ENCODE data around the gene CNDP1. TPM values are rescaled to one million over a fixed set of nuclear protein-coding genes. Genes with fewer than 3 reads are reported as not detected.

The CNDP1 gene
- total and polyA plus RNA-seq, 2 experiments from 2014 or later, result not detected

- H3K27ac ChIP-seq, result no peak overlapping the region
- no peaks in the 10 kb centered on the region for H3K9me3 ChIP-seq (ENCODE audit: low read depth)
- no peak for DNase-seq (ENCODE audit: low read depth in 1 of 2, low spot score in 1 of 2)
- no peak overlapping the region for H3K4me3 ChIP-seq
- H3K36me3 ChIP-seq, result no peaks in the 10 kb centered on the region
- no peak for TF ChIP-seq CTCF (IDR thresholded peaks at IDR 0.05; ENCODE audit: low read depth, low read length)
- no peaks in the 10 kb centered on the region for H3K27me3 ChIP-seq
- no peaks in the 10 kb centered on the region for H3K4me1 ChIP-seq (ENCODE audit: low read depth)
These were observed 4.3 kb upstream of the CNDP1 start for GRCh38 chr18:74529811-74530583.

GRCh38 chr18:74530584-74530862 lies 3.8 kb upstream of the CNDP1 start:
- no peaks in the 10 kb centered on the region for H3K9me3 ChIP-seq (ENCODE audit: low read depth)
- H3K27me3 ChIP-seq, result no peaks in the 10 kb centered on the region
- no peak overlapping the region for H3K4me3 ChIP-seq
- H3K36me3 ChIP-seq, result no peaks in the 10 kb centered on the region
- H3K27ac ChIP-seq, result no peak overlapping the region
- no peaks in the 10 kb centered on the region for H3K4me1 ChIP-seq (ENCODE audit: low read depth)
- TF ChIP-seq CTCF (IDR thresholded peaks at IDR 0.05; ENCODE audit: low read depth, low read length), result no peak
- no peak for DNase-seq (ENCODE audit: low read depth in 1 of 2, low spot score in 1 of 2)

- Histone ChIP-seq H3K27me3 (no peaks in the 10 kb centered on the region), H3K27ac (no peak overlapping the region), H3K36me3 (no peaks in the 10 kb centered on the region), H3K4me1 (ENCODE audit: low read depth) (no peaks in the 10 kb centered on the region), H3K9me3 (ENCODE audit: low read depth) (no peaks in the 10 kb centered on the region), H3K4me3 (no peak overlapping the region)
- no peak for DNase-seq (ENCODE audit: low read depth in 1 of 2, low spot score in 1 of 2)
- TF ChIP-seq CTCF (IDR thresholded peaks at IDR 0.05; ENCODE audit: low read depth, low read length), result no peak
These were observed 3.3 kb upstream of the CNDP1 start for GRCh38 chr18:74531043-74531442.

GRCh38 chr18:74532511-74533025 lies 1.7 kb upstream of the CNDP1 start:
- H3K4me1 ChIP-seq (ENCODE audit: low read depth), result no peaks in the 10 kb centered on the region
- no peak for TF ChIP-seq CTCF (IDR thresholded peaks at IDR 0.05; ENCODE audit: low read depth, low read length)
- H3K9me3 ChIP-seq (ENCODE audit: low read depth), result no peaks in the 10 kb centered on the region
- H3K36me3 ChIP-seq, result no peaks in the 10 kb centered on the region
- no peak overlapping the region for H3K27ac ChIP-seq
- no peak overlapping the region for H3K4me3 ChIP-seq
- no peak for DNase-seq (ENCODE audit: low read depth in 1 of 2, low spot score in 1 of 2)
- H3K27me3 ChIP-seq, result no peaks in the 10 kb centered on the region

- Histone ChIP-seq H3K4me1 (ENCODE audit: low read depth) (no peaks in the 10 kb centered on the region), H3K9me3 (ENCODE audit: low read depth) (no peaks in the 10 kb centered on the region), H3K4me3 (no peak overlapping the region), H3K27ac (no peak overlapping the region), H3K27me3 (no peaks in the 10 kb centered on the region), H3K36me3 (no peaks in the 10 kb centered on the region)
- no peak for TF ChIP-seq CTCF (IDR thresholded peaks at IDR 0.05; ENCODE audit: low read depth, low read length)
- DNase-seq (ENCODE audit: low read depth in 1 of 2, low spot score in 1 of 2), result no peak
These were observed 634 bp upstream of the CNDP1 start for GRCh38 chr18:74533666-74534065.

All from cardiac muscle cell (in vitro differentiated cells and primary cell).